ENCODE results near the gene FAM83F.

Gene FAM83F

GRCh38 chr22:40065981-40066380 is 71.2 kb downstream of the FAM83F start:
- no peak overlapping the region for H3K4me3 ChIP-seq (ENCODE audit: insufficient read depth, low read length, poor library complexity, severe bottlenecking)
- H2AFZ ChIP-seq (ENCODE audit: low read depth, low read length, severe bottlenecking), result no peak overlapping the region
- no peak overlapping the region for H3K27ac ChIP-seq (ENCODE audit: low read depth, low read length)
- H3K4me2 ChIP-seq (ENCODE audit: low read depth, low read length, poor library complexity, severe bottlenecking), result no peak overlapping the region
- H3K9ac ChIP-seq (ENCODE audit: low read length), result no peak overlapping the region
- H3K79me2 ChIP-seq (ENCODE audit: insufficient read depth, low read length), result peaks cover 3% of the 10 kb centered on the region; the same call in 1 of the 2 replicates
- H4K20me1 ChIP-seq (ENCODE audit: low read depth, low read length), result peaks cover 28% of the 10 kb centered on the region
- no peaks in the 10 kb centered on the region for H3K27me3 ChIP-seq (ENCODE audit: low read length)
- TF ChIP-seq CTCF (IDR thresholded peaks at IDR 0.05; ENCODE audit: insufficient read depth, low read length, poor library complexity, severe bottlenecking) (no peak), EZH2phosphoT487 (conservative IDR thresholded peaks at IDR 0.05; ENCODE audit: low read length) (no peak)
- no peaks in the 10 kb centered on the region for H3K9me2 ChIP-seq (replicated peaks; ENCODE audit: insufficient read depth, low read length)
- H3F3A ChIP-seq (ENCODE audit: insufficient read depth), result no peaks in the 10 kb centered on the region; the same call in 1 of the 2 replicates
- H3K9me3 ChIP-seq (ENCODE audit: insufficient read depth, low read length), result no peaks in the 10 kb centered on the region
- no peaks in the 10 kb centered on the region for H3K36me3 ChIP-seq (ENCODE audit: low read length)

- Histone ChIP-seq H4K20me1 (ENCODE audit: low read depth, low read length) (peaks cover 32% of the 10 kb centered on the region), H2AFZ (ENCODE audit: low read depth, low read length, severe bottlenecking) (no peak overlapping the region), H3K9me3 (ENCODE audit: insufficient read depth, low read length) (no peaks in the 10 kb centered on the region), H3K27me3 (ENCODE audit: low read length) (no peaks in the 10 kb centered on the region), H3K4me2 (ENCODE audit: low read depth, low read length, poor library complexity, severe bottlenecking) (no peak overlapping the region), H3K79me2 (ENCODE audit: insufficient read depth, low read length) (peaks cover 3% of the 10 kb centered on the region; the same call in 1 of the 2 replicates), H3K36me3 (ENCODE audit: low read length) (no peaks in the 10 kb centered on the region), H3K9ac (ENCODE audit: low read length) (no peak overlapping the region), H3K9me2 (replicated peaks; ENCODE audit: insufficient read depth, low read length) (no peaks in the 10 kb centered on the region), H3K27ac (ENCODE audit: low read depth, low read length) (no peak overlapping the region), H3K4me3 (ENCODE audit: insufficient read depth, low read length, poor library complexity, severe bottlenecking) (no peak overlapping the region), H3F3A (ENCODE audit: insufficient read depth) (no peaks in the 10 kb centered on the region; the same call in 1 of the 2 replicates)
- TF ChIP-seq EZH2phosphoT487 (conservative IDR thresholded peaks at IDR 0.05; ENCODE audit: low read length) (no peak), CTCF (IDR thresholded peaks at IDR 0.05; ENCODE audit: insufficient read depth, low read length, poor library complexity, severe bottlenecking) (no peak)
Observed at GRCh38 chr22:40067639-40068038, 72.9 kb downstream of the FAM83F start.

- no peaks in the 10 kb centered on the region; the same call in 1 of the 2 replicates for H3K79me2 ChIP-seq (ENCODE audit: insufficient read depth, low read length)
Observed at GRCh38 chr22:40070701-40071100, 75.9 kb downstream of the FAM83F start.

More at GRCh38 chr22:40070701-40071100, 75.9 kb downstream of the FAM83F start:
- Histone ChIP-seq H3K4me2 (ENCODE audit: low read depth, low read length, poor library complexity, severe bottlenecking) (no peak overlapping the region), H3K9me2 (replicated peaks; ENCODE audit: insufficient read depth, low read length) (no peaks in the 10 kb centered on the region), H3F3A (ENCODE audit: insufficient read depth) (no peaks in the 10 kb centered on the region; the same call in 1 of the 2 replicates), H4K20me1 (ENCODE audit: low read depth, low read length) (peaks cover 28% of the 10 kb centered on the region), H3K4me3 (ENCODE audit: insufficient read depth, low read length, poor library complexity, severe bottlenecking) (no peak overlapping the region), H3K27ac (ENCODE audit: low read depth, low read length) (no peak overlapping the region), H3K27me3 (ENCODE audit: low read length) (no peaks in the 10 kb centered on the region), H2AFZ (ENCODE audit: low read depth, low read length, severe bottlenecking) (no peak overlapping the region), H3K9me3 (ENCODE audit: insufficient read depth, low read length) (no peaks in the 10 kb centered on the region), H3K9ac (ENCODE audit: low read length) (no peak overlapping the region), H3K36me3 (ENCODE audit: low read length) (no peaks in the 10 kb centered on the region)
- TF ChIP-seq CTCF (IDR thresholded peaks at IDR 0.05; ENCODE audit: insufficient read depth, low read length, poor library complexity, severe bottlenecking), result no peak
- no peak for TF ChIP-seq EZH2phosphoT487 (conservative IDR thresholded peaks at IDR 0.05; ENCODE audit: low read length)
